Measurements from ENCODE around the gene AIMP1. TPM values are rescaled to one million over a fixed set of nuclear protein-coding genes. Genes with fewer than 3 reads are reported as not detected.

AIMP1 gene
- total and polyA plus RNA-seq, 10 of the 15 experiments (the other 5 are each of a cell fraction or from before 2014, with no cell fraction given), result 18.6 to 131 (median 56.5) TPM

DNA sequence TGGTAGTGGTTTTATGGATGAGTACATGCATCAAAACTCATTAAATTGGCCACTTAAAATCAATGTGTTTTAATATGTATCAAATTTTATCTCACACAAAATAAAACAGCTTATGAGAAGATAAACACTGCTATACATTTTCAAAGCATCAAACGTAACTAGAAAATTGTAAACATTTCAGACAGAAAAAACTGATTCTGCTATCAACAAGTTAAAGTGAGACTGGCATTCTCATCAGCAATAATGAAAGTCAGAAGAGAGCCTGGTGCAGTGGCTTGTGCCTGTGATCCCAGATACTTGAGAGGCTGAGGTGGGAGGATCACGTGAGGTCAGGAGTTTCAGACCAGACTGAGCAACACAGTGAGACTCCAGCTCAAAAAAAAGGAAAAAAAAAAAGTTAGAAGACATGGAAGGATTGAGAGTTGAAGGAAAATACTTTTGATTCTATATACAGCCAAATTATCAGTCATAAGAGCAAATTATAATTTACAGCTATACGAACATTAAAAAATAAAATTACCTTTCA is 3.3 kb upstream of the AIMP1 start:
- H3K27me3 ChIP-seq (replicated peaks in 1 of 2; ENCODE audit: control insufficient read depth in 2 of 2, insufficient read depth in 2 of 2, low read length in 1 of 2), result no peaks in the 10 kb centered on the region
- 0 out of 2 replicates have a peak overlapping the region, but pooled peaks have one; percentile 34 for H3K4me3 ChIP-seq
- SMC1A ChIA-PET (ENCODE audit: uncharacterized antibody, unreplicated experiment), result interaction anchor here (1.3 to 1.4 kb wide), 3 partner anchors 8 to 11 kb away, joined by 4 to 5 read pairs (median 4); no protein-coding TSS in a partner anchor
- H4K20me1 ChIP-seq (ENCODE audit: control insufficient read depth, insufficient read depth), result no peaks in the 10 kb centered on the region
- no peak for FAIRE-seq
- ATAC-seq, result no peak
- 87% methylated on average over 3 of the region's 3 CpGs for WGBS (ENCODE audit: insufficient coverage, insufficient replicate concordance, low lambda C conversion rate, missing lambda C conversion rate)
- POLR2A ChIA-PET, result no interaction called here
- no TSS peak for BruUV-seq (replicated peaks)
- intact Hi-C loops (cut with micrococcal nuclease; ENCODE audit: unreplicated experiment) (no loop called here), in situ Hi-C loops (cut with MboI) (no loop called here)
- CTCF ChIA-PET, result interaction anchor here (0.6 to 1.3 kb wide), 4 partner anchors 15 to 152 kb away, joined by 3 to 5 read pairs (median 3); no protein-coding TSS in a partner anchor
- no peak overlapping the region for H3K27ac ChIP-seq (ENCODE audit: control insufficient read depth, insufficient read depth)
- no peak overlapping the region for H3K9ac ChIP-seq (ENCODE audit: control insufficient read depth, insufficient read depth, low read length)
- no peaks in the 10 kb centered on the region for H3K9me3 ChIP-seq (replicated peaks; ENCODE audit: control insufficient read depth, insufficient read depth, low read length)
- H2AFZ ChIP-seq (ENCODE audit: control insufficient read depth, low read depth, low read length), result no peak overlapping the region
- H3K4me2 ChIP-seq (ENCODE audit: control insufficient read depth, insufficient read depth), result no peak overlapping the region
- TF ChIP-seq ZNF274 (IDR thresholded peaks at IDR 0.05; ENCODE audit: insufficient read depth, insufficient read length), result no peak
- TF ChIP-seq, protein P1, sequence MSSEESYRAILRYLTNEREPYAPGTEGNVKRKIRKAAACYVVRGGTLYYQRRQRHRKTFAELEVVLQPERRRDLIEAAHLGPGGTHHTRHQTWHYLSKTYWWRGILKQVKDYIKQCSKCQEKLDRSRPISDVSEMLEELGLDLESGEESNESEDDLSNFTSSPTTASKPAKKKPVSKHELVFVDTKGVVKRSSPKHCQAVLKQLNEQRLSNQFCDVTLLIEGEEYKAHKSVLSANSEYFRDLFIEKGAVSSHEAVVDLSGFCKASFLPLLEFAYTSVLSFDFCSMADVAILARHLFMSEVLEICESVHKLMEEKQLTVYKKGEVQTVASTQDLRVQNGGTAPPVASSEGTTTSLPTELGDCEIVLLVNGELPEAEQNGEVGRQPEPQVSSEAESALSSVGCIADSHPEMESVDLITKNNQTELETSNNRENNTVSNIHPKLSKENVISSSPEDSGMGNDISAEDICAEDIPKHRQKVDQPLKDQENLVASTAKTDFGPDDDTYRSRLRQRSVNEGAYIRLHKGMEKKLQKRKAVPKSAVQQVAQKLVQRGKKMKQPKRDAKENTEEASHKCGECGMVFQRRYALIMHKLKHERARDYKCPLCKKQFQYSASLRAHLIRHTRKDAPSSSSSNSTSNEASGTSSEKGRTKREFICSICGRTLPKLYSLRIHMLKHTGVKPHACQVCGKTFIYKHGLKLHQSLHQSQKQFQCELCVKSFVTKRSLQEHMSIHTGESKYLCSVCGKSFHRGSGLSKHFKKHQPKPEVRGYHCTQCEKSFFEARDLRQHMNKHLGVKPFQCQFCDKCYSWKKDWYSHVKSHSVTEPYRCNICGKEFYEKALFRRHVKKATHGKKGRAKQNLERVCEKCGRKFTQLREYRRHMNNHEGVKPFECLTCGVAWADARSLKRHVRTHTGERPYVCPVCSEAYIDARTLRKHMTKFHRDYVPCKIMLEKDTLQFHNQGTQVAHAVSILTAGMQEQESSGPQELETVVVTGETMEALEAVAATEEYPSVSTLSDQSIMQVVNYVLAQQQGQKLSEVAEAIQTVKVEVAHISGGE (CRISPR knock-in tag; IDR thresholded peaks at IDR 0.05), result no peak
- TF ChIP-seq NFYB (IDR thresholded peaks at IDR 0.05; ENCODE audit: insufficient read depth, low read depth, low read length), result no peak
- TF ChIP-seq, protein P2, sequence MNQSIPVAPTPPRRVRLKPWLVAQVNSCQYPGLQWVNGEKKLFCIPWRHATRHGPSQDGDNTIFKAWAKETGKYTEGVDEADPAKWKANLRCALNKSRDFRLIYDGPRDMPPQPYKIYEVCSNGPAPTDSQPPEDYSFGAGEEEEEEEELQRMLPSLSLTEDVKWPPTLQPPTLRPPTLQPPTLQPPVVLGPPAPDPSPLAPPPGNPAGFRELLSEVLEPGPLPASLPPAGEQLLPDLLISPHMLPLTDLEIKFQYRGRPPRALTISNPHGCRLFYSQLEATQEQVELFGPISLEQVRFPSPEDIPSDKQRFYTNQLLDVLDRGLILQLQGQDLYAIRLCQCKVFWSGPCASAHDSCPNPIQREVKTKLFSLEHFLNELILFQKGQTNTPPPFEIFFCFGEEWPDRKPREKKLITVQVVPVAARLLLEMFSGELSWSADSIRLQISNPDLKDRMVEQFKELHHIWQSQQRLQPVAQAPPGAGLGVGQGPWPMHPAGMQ (IDR thresholded peaks at IDR 0.05; ENCODE audit: borderline replicate concordance), result no peak
- TF ChIP-seq BHLHE40 (IDR thresholded peaks at IDR 0.05; ENCODE audit: borderline replicate concordance in 1 of 2, low read depth in 2 of 2, low read length in 1 of 2), result peak; percentile 24 to 54; a peak in 2 of 4 replicates
- H3K36me3 ChIP-seq (ENCODE audit: control insufficient read depth in 2 of 2, insufficient read depth in 2 of 2, low read length in 1 of 2), result no peaks in the 10 kb centered on the region
- DNase-seq (ENCODE audit: low read depth, low spot score), result no peak
- H3K4me1 ChIP-seq (ENCODE audit: control insufficient read depth, insufficient read depth, low read length), result no peaks in the 10 kb centered on the region
- RAD21 ChIA-PET (ENCODE audit: unreplicated experiment), result interaction anchor here (1.3 kb wide), 1 partner anchor 9 kb away, joined by 3 read pairs; no protein-coding TSS in a partner anchor
- peaks cover 66% of the 10 kb centered on the region for H3K79me2 ChIP-seq (ENCODE audit: control insufficient read depth, insufficient read depth, low read length)
